BLaER1 treated with 17β-estradiol and CSF1 and Interleukin-3, amounts not matched to agents 10 nM and 100 nM (cell line): ENCODE results near the gene C18orf54.
A peak's percentile ranks its signal among the peaks of the same experiment; 100 is the strongest.
"Not testable (repeated sequence)": the region's sequence is repeated elsewhere in the genome, so short reads cannot be mapped to it uniquely, and the experiment has no call there.

ENCODE experiments used
- H3K27ac ChIP-seq, 11 experiments: shearing (Covaris generic); formaldehyde crosslinking; 2 replicates each; pipeline ENCODE4 v1.8.1; 2022
- H3K27me3 ChIP-seq, 11 experiments: shearing (Covaris generic); formaldehyde crosslinking; 2 replicates each; pipeline ENCODE4 v1.8.1; 2022
- H3K36me3 ChIP-seq, 11 experiments: shearing (Covaris generic); formaldehyde crosslinking; 2 replicates each; pipeline ENCODE4 v1.8.1; 2022
- H3K4me1 ChIP-seq, 10 experiments: shearing (Covaris generic); formaldehyde crosslinking; 2 replicates each; pipeline ENCODE4 v1.8.1; 2022
- H3K4me2 ChIP-seq, 11 experiments: shearing (Covaris generic); formaldehyde crosslinking; 2 replicates each; pipeline ENCODE4 v1.8.1; 2022
- H3K4me3 ChIP-seq, 10 experiments: shearing (Covaris generic); formaldehyde crosslinking; 2 replicates each; pipeline ENCODE4 v1.8.1; 2022
- H3K9ac ChIP-seq, 11 experiments: shearing (Covaris generic); formaldehyde crosslinking; 2 replicates each; pipeline ENCODE4 v1.8.1; 2022
- H3K9me3 ChIP-seq, 11 experiments: shearing (Covaris generic); formaldehyde crosslinking; replicated peaks in 1 of 11; 2 replicates each; pipeline ENCODE4 v1.8.1; 2022
- H4K20me1 ChIP-seq, 11 experiments: shearing (Covaris generic); formaldehyde crosslinking; 2 replicates each; pipeline ENCODE4 v1.8.1; 2022
- Cebpa-rat ChIP-seq, 11 experiments: shearing (Covaris generic); IDR thresholded peaks; 2 replicates each; pipeline ENCODE4 v1.8.1; 2022

C18orf54 gene

GRCh38 chr18:54357660-54358494, at the start of gene C18orf54, which contains the start of gene STARD6:
Gene C18orf54 (plus strand): TSS chr18:54357906. CDS start chr18:54360573, 2,667 bp downstream.
Gene STARD6 (minus strand): TSS chr18:54357858. CDS start chr18:54354573, 3,285 bp downstream.
- no peaks in the 10 kb centered on the region for H3K9me3 ChIP-seq
- peak within 1 kb of the TSS; percentile 76 to 95 (median 89) for H3K4me3 ChIP-seq
- TF ChIP-seq Cebpa-rat (IDR thresholded peaks at IDR 0.05) = no peak
- peak within 1 kb of the TSS; percentile 58 to 96 (median 89) for H3K27ac ChIP-seq
- H3K4me2 ChIP-seq = peak within 1 kb of the TSS; percentile 74 to 93 (median 82)
- H4K20me1 ChIP-seq = no peaks in the 10 kb centered on the region
- H3K9ac ChIP-seq = peak within 1 kb of the TSS; percentile 84 to 95 (median 92)
- H3K36me3 ChIP-seq = peaks cover 4 to 21% (median 12%) of the 10 kb centered on the region in 11 experiments; a peak in 19 of 22 replicates
- H3K4me1 ChIP-seq = peaks cover 12 to 20% (median 18%) of the 10 kb centered on the region in 10 experiments; a peak in 18 of 20 replicates
- no peaks in the 10 kb centered on the region for H3K27me3 ChIP-seq

GRCh38 chr18:54309564-54309963, 48.1 kb upstream of the C18orf54 start:
- H3K4me2 ChIP-seq, H3K36me3 ChIP-seq, H3K4me3 ChIP-seq, H3K9me3 ChIP-seq, H4K20me1 ChIP-seq, H3K9ac ChIP-seq, H3K27me3 ChIP-seq, H3K27ac ChIP-seq, H3K4me1 ChIP-seq: not testable (repeated sequence)

GRCh38 chr18:54316071-54316820, 41.5 kb upstream of the C18orf54 start:
- Histone ChIP-seq H3K36me3 (no peaks in the 10 kb centered on the region), H4K20me1 (no peaks in the 10 kb centered on the region), H3K27me3 (no peaks in the 10 kb centered on the region), H3K4me3 (no peak overlapping the region), H3K9me3 (peaks cover 0 to 4% (median 0%) of the 10 kb centered on the region in 11 experiments; a peak in 3 of 22 replicates), H3K4me2 (no peak overlapping the region), H3K27ac (no peak overlapping the region), H3K4me1 (no peaks in the 10 kb centered on the region), H3K9ac (no peak overlapping the region)
- TF ChIP-seq Cebpa-rat (IDR thresholded peaks at IDR 0.05) = no peak

- TF ChIP-seq Cebpa-rat (IDR thresholded peaks at IDR 0.05) = no peak
- Histone ChIP-seq H3K36me3 (no peaks in the 10 kb centered on the region), H3K9me3 (no peaks in the 10 kb centered on the region), H3K4me1 (no peaks in the 10 kb centered on the region), H4K20me1 (no peaks in the 10 kb centered on the region), H3K4me2 (no peak overlapping the region), H3K27me3 (no peaks in the 10 kb centered on the region), H3K27ac (no peak overlapping the region), H3K4me3 (no peak overlapping the region), H3K9ac (no peak overlapping the region)
Measured at GRCh38 chr18:54323561-54323960, 34.1 kb upstream of the C18orf54 start.

GRCh38 chr18:54323970-54324369, 33.7 kb upstream of the C18orf54 start:
- Histone ChIP-seq H3K4me3 (no peak overlapping the region), H3K9ac (no peak overlapping the region), H3K27me3 (no peaks in the 10 kb centered on the region), H3K27ac (no peak overlapping the region), H3K9me3 (no peaks in the 10 kb centered on the region), H3K36me3 (no peaks in the 10 kb centered on the region), H3K4me2 (no peak overlapping the region), H3K4me1 (no peaks in the 10 kb centered on the region), H4K20me1 (no peaks in the 10 kb centered on the region)
- no peak for TF ChIP-seq Cebpa-rat (IDR thresholded peaks at IDR 0.05)

GRCh38 chr18:54327818-54328217, 29.9 kb upstream of the C18orf54 start:
- Histone ChIP-seq H3K9ac (no peak overlapping the region), H3K4me3 (no peak overlapping the region), H3K4me1 (no peaks in the 10 kb centered on the region), H4K20me1 (no peaks in the 10 kb centered on the region), H3K36me3 (no peaks in the 10 kb centered on the region), H3K4me2 (no peak overlapping the region), H3K9me3 (no peaks in the 10 kb centered on the region), H3K27ac (no peak overlapping the region), H3K27me3 (no peaks in the 10 kb centered on the region)
- TF ChIP-seq Cebpa-rat (IDR thresholded peaks at IDR 0.05) = no peak

- Histone ChIP-seq H3K27me3 (no peaks in the 10 kb centered on the region), H3K36me3 (no peaks in the 10 kb centered on the region), H3K27ac (no peak overlapping the region), H3K4me3 (no peak overlapping the region), H3K9me3 (no peaks in the 10 kb centered on the region), H3K4me1 (no peaks in the 10 kb centered on the region), H3K9ac (no peak overlapping the region), H3K4me2 (no peak overlapping the region), H4K20me1 (no peaks in the 10 kb centered on the region)
- TF ChIP-seq Cebpa-rat (IDR thresholded peaks at IDR 0.05) = no peak
Measured at GRCh38 chr18:54329787-54330186, 27.9 kb upstream of the C18orf54 start.

- Histone ChIP-seq H3K4me2 (no peak overlapping the region), H4K20me1 (no peaks in the 10 kb centered on the region)
Measured at GRCh38 chr18:54330768-54331548, 26.7 kb upstream of the C18orf54 start.

GRCh38 chr18:54335638-54336173, 22.0 kb upstream of the C18orf54 start:
- no peaks in the 10 kb centered on the region for H3K27me3 ChIP-seq
- no peaks in the 10 kb centered on the region for H4K20me1 ChIP-seq
- no peak overlapping the region for H3K9ac ChIP-seq
- no peak for TF ChIP-seq Cebpa-rat (IDR thresholded peaks at IDR 0.05)
- H3K36me3 ChIP-seq = no peaks in the 10 kb centered on the region
- no peak overlapping the region for H3K4me3 ChIP-seq
- H3K27ac ChIP-seq = no peak overlapping the region
- H3K4me1 ChIP-seq = no peaks in the 10 kb centered on the region
- H3K4me2 ChIP-seq = no peak overlapping the region
- H3K9me3 ChIP-seq = peaks cover 4 to 25% (median 13%) of the 10 kb centered on the region in 11 experiments; a peak in 16 of 22 replicates

More at GRCh38 chr18:54330768-54331548, 26.7 kb upstream of the C18orf54 start:
- H3K36me3 ChIP-seq = no peaks in the 10 kb centered on the region
- no peak overlapping the region for H3K4me3 ChIP-seq
- no peaks in the 10 kb centered on the region for H3K27me3 ChIP-seq
- H3K4me1 ChIP-seq = no peaks in the 10 kb centered on the region
- no peak overlapping the region for H3K9ac ChIP-seq
- H3K9me3 ChIP-seq = no peaks in the 10 kb centered on the region; a peak in 1 of 22 replicates
- no peak overlapping the region for H3K27ac ChIP-seq
- no peak for TF ChIP-seq Cebpa-rat (IDR thresholded peaks at IDR 0.05)
